Sciatic nerve (tissue), 2 donors: Measurements from ENCODE around the gene OR51F1. TPM values are rescaled to one million over a fixed set of nuclear protein-coding genes. Genes with fewer than 3 reads are reported as not detected.
"Not testable (repeated sequence)": the region's sequence is repeated elsewhere in the genome, so short reads cannot be mapped to it uniquely, and the experiment has no call there.

ENCODE experiments used
- ATAC-seq: fragments of 200-7000 bp; cut with Tn5 transposase; one replicate; pipeline ENCODE4 v1.9.1; 2020; ENCODE audit warnings: mild to moderate bottlenecking, moderate library complexity
- DNase-seq: peaks from one replicate; pipeline ENCODE4 v3.0.0-alpha.2; 2020; ENCODE audit warnings: low spot score
- intact Hi-C: fragments of 100-400 bp; cut with DNase I; formaldehyde crosslinking; loops from one replicate; pipeline ENCODE4 v1.14.2; 2022
- total RNA-seq: library from RNA; stranded (reverse); fragmentation: NEBNext Ultra II Directional; extraction: Animal tissue kit (Norgen Biotek cat#: 25700); gene quantifications from one replicate; pipeline ENCODE4 v1.2.1, GENCODE V29; 2021
- donor health status: DM: no; HTN: no; CAD: no.
- donor health status: DM: no; HTN: no; CAD: no.

OR51F1 gene
- not detected for total RNA-seq

- no peak for DNase-seq
- ATAC-seq = no peak
- intact Hi-C loops = no loop called here
Measured at GRCh38 chr11:4769838-4770237, at the start of gene OR51F1. Gene OR51F1 (minus strand): TSS chr11:4769938. CDS start chr11:4769938, 0 bp downstream.

GRCh38 chr11:4809246-4809645 lies 39.5 kb upstream of the OR51F1 start:
- DNase-seq (no peak), ATAC-seq (no peak)
- intact Hi-C loops = no loop called here

- ATAC-seq = no peak
- intact Hi-C loops = no loop called here
- DNase-seq = no peak
Measured at GRCh38 chr11:4808476-4808875, 38.7 kb upstream of the OR51F1 start.

DNA sequence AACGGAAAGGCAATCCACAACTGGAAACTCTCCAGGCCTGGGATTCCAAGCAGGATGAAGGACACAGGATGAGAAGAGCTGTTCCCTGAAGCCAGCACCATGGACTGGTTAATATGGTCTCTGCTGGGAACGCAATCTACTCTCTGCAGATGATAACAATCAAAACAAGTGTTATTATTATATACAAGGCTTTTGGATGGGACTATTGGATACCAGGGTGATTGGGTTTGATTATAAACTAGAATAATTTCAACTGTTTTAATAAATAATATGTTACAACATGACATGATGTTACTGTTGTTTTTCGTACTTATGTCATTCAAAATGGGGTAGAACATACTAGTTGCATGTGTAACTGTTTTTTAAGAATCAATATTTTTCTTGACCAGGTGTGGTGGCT lies 34.5 kb upstream of the OR51F1 start, which contains the start of gene OR52R1:
Gene OR52R1 (minus strand): TSS at position 101 of the 400 bp plus-strand sequence. CDS start 0 bp downstream, at position 101.
- intact Hi-C loops = no loop called here
- ATAC-seq (no peak), DNase-seq (no peak)

GRCh38 chr11:4801316-4801715 lies 31.6 kb upstream of the OR51F1 start:
- intact Hi-C loops, ATAC-seq, DNase-seq: not testable (repeated sequence)

- DNase-seq (no peak), ATAC-seq (no peak)
- intact Hi-C loops = no loop called here
Measured at GRCh38 chr11:4798427-4799183, 28.9 kb upstream of the OR51F1 start.

GRCh38 chr11:4797206-4797605 lies 27.5 kb upstream of the OR51F1 start:
- ATAC-seq = no peak
- no peak for DNase-seq
- intact Hi-C loops = no loop called here

DNA sequence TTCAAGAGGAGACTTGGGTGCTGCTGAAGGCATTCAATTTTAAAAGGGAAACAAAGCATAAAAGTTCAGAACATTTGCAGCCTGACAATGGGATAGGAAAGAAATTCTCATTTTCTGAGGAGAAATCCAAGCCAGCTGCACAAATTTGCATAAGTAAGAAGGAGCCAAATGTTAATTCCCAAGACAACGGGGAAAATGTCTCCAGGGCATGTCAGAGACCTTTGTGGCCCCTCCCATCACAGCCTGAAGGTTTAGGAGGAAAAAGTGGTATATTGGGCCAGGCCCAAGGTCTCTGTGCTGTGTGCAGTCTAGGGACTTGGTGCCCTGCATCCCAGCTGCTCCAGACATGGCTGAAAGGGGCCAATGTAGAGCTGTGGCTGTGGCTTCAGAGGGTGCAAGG lies 12.7 kb upstream of the OR51F1 start:
- no peak for ATAC-seq
- DNase-seq = no peak
- intact Hi-C loops = no loop called here

DNA sequence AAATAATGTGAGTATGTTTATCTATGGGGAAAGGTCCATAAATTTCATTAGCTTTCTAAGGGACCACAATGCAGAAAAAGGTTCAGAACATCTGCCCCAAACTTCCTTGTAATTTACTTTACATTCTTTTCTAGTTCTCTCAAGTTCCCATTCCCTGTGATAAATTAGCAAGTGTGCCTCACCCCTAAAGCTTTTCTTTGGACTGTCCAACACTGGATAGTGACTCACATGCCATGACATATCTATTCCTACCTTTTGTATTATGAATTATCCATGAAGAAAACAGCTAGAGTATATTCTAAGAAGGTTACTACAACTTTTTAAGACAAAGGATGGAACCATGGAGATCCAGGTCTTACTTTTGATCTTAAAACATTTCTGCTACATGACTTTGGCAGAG lies 1.6 kb downstream of the OR51F1 start:
- DNase-seq (no peak), ATAC-seq (no peak)
- intact Hi-C loops = no loop called here

DNA sequence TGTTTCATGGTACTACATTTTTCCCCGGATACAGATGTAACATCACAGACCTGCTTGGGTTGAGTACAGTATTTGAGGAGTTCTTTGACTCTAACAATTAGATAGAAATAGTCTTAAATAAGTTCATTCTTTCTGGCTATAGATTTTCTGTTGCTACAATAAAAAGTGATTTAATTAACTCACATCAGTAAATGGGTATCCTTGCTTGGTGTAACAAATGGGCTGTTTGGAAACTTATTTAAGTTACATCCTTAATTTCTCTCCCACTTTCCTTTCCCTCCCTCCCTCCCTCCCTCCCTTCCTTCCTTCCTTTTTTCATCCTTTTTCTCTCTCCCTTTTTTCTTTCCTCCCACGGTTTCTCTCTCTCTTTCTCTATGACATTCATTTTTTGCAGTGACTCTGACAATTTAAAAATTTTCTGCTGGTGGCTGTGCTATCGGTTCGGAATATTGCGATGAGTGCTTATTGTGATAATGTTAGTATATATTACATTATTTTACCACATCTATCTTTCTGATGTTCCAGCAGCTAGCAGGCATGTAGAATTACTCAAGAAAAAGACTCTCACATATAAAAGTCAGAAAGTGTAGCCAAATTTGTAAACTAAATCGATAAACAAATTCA lies 3.2 kb downstream of the OR51F1 start:
- ATAC-seq (no peak), DNase-seq (no peak)
- intact Hi-C loops = no loop called here

GRCh38 chr11:4763096-4763495 lies 6.6 kb downstream of the OR51F1 start:
- no peak for DNase-seq
- intact Hi-C loops = no loop called here
- no peak for ATAC-seq

- no peak for DNase-seq
- intact Hi-C loops = no loop called here
- ATAC-seq = no peak
Measured at GRCh38 chr11:4751201-4751600, 18.5 kb downstream of the OR51F1 start.

DNA sequence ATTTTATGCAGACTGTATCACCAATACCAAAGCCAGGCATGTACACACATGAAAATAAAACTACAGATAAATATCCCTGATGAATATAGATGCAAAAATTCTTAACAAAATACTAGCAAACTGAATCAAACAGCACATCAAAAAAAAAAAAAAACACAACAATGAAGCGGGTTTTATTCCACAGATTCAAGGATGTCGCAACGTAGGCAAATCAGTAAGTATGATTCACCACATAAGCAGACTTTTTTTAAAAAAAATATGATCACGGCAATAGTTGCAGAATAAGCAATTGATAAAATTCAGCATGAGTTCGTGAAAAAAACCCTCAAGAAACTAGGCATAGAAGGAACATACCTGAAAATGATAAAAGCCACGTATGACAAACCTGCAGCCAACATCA lies 21.3 kb downstream of the OR51F1 start:
- ATAC-seq (no peak), DNase-seq (no peak)
- intact Hi-C loops = no loop called here

DNA sequence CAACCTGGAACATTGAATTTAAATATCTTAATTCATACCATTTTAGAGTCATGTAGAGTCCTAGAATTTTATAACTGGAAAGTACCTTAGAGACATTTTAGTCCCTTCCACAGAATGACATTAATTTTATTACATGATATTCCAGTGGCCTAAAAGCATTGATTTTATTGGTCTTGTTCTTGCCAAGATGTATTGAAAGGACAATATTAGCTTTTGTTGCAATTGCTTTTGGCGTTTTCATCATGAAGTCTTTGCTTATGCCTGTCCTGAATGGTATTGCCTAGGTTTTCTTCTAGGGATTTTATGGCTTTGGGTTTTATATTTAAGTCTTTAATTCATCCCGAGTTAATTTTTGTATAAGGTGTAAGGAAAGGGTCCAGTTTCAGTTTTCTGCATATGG lies 29.0 kb downstream of the OR51F1 start:
- intact Hi-C loops = no loop called here
- ATAC-seq = no peak
- no peak for DNase-seq

GRCh38 chr11:4727171-4727570 lies 42.6 kb downstream of the OR51F1 start:
- ATAC-seq = no peak
- DNase-seq = no peak
- intact Hi-C loops = no loop called here

DNA sequence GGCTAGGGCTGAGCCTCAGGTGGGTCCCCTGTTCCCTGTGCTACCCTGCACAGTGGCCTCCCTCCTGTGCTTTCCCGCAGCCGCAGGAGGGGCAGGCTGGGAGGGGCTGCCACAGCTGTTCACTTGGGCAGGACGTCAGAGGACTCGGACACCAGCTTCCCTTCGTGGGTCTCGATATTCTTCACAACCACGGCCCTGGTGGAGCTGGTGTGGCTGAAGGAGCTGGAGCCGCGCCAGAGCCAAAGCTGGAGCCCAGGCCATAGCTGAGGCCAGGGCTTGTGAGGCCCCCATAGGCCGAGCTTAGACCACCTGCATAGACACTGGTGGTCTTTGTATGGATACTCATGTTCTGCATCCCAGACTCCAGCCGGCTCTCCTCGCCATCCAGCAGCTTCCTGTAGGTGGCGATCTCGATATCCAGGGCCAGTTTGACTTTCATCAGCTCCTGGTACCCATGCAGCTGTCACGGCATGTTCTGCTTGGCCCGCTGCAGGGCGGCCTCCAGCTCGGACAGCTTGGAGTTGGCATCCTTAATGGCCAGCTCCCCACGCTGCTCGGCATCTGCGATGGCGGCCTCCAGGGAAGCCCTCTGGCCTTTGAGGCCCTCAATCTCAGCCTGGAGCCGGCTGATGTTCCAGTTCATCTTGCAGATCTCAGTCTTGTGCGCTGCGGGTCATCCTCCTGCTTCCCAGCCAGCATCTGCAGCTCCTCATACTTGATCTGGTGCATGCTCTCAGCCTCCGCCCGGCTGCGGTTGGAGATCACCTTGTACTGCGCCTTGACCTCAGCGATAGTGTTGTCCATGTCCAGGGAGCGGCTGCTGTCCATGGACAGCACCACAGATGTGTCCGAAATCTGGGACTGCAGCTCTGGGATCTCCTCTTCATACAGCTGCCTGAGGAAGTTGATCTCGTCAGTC lies 46.9 kb downstream of the OR51F1 start:
- DNase-seq, intact Hi-C loops: not testable (repeated sequence)

More for the DNA sequence above, 46.9 kb downstream of the OR51F1 start:
- not testable (repeated sequence) for ATAC-seq
